HG02943 (cell line): Measurements from ENCODE around the gene HTR2B.
"Not testable (repeated sequence)": the region's sequence is repeated elsewhere in the genome, so short reads cannot be mapped to it uniquely, and the experiment has no call there.

ENCODE experiments used
- ATAC-seq: cut with Tn5 transposase; IDR thresholded peaks from one replicate; pipeline ENCODE4 v1.9.1; 2021; ENCODE audit warnings: mild to moderate bottlenecking, low read depth, moderate library complexity; ENCODE audit not compliant: unreplicated experiment

The HTR2B gene

DNA sequence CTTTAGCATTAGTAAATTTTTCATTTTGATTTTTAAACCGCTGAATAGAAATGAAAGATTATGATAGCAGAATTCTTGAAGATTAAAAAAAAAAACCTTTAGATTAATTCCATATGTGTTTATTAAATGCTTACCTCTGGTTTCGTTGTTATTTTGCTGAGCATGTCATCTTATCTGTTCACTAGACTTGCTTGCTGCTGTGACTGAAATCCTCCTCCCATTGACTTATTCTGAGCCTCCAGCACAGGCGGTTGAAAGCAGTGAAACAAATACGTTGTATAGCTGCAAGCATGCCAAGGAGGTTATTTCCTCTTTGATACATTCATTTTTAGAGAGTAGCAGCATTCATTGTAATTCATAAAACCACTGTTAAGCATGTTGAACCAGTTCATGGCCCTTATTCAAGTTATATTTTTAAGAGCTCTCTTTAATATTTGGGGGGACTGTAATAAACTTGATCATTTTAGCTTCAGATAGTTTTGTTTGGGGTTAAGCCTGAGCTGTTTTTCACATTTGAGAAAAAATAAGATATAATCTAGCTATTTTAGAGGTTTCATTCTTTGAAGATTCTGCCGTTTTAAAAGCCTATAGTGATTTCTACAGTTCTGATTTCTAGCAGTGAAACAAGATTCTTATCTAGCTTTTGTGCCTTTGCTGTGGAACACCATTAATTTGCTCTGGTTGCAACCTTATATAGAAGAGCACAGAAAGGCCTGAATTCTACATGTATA lies at the start of gene HTR2B:
TSS of gene HTR2B (minus strand) at position 205 of the 731 bp plus-strand sequence. CDS start 1,278 bp downstream, outside the sequence.
- ATAC-seq = no peak

DNA sequence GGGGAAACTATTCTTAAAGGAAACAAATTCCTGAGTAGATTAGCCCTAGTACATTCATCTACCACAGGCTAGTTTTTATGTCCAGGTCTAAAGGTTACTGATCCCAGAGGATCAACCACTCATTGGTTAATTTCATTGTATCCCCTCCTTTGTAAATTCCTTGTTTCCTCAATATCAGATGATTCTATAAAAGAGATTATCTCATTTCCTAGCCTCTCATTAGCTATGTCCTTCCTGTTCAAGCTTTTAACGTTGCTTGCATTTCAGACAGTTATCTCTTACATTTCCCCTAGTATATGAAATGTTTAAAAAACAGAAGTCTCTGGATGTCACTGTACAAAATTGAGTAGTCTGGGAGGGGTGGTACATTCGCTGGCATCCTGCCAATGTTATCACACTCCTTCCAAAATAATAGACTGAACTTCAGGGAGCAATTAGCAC lies 49.4 kb upstream of the HTR2B start:
- no peak for ATAC-seq

DNA sequence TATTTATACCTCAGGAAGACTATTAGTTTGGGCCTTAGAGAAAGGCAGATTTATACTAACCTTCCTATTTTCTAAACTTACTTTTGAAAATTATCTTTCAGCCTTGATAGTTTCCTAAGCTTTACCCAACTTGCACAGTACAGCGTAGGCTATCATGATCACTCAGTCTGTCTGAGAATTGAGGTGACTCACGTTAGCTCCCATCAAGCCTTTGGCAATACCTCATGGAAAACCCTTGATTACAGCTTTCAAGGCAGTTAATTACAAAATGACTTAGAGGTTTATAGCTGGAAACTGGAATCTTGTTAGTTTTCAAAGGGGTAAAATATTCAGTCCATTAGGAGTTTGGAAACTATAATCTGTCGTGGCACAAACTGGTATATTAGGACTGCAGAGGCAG lies 47.2 kb upstream of the HTR2B start:
- ATAC-seq = no peak

DNA sequence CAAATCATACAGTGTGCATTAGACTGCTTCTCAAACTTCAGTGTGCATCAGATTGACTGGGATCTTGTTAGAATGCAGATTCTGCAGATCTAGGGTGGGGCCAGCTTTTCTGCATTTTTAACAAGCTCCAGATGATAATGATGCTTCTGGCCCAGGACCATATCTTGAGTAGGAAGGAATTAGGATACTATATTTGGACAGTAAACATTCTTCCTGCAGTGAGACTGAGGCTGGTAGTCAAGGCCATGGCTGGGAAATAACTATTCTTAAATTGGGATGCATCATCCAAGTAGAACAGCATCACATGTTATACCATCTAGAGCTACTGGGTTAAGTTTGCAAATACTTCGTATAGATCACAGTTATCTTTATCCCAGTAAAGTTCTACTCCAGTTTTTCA lies 45.2 kb upstream of the HTR2B start:
- no peak for ATAC-seq

- no peak for ATAC-seq
These were observed 44.6 kb upstream of the HTR2B start for GRCh38 chr2:231169488-231169887.

DNA sequence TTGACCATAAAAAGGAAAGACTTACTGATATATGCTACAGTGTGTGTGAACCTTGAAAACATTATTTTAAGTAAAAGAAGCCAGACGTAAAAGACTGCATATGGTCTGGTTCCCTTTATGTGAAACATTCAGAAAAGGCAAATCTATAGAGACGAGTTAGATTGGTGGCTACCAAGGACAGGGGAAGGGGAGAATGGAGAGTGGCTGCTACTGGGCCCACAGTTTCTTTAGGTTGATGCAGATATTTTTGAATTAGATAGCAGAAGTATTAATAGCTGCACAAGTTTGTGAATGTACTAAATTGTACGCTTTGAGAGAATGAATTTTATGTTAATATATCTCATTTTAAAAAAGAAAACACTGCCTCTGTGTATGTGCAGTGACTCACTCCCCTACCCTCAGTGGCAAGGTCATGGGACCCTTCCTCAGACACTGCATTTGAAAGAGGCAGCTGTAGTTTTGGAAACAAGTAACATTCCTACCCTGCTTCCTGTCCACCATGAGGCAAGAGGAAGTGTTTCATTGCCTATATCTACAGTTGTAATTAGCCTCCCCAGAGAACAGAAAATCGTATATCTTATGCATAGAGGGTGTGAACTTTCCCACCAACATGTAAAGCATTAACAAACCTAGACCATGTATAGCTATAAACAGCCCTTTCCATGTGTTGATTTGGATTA lies 43.8 kb upstream of the HTR2B start:
- no peak for ATAC-seq

DNA sequence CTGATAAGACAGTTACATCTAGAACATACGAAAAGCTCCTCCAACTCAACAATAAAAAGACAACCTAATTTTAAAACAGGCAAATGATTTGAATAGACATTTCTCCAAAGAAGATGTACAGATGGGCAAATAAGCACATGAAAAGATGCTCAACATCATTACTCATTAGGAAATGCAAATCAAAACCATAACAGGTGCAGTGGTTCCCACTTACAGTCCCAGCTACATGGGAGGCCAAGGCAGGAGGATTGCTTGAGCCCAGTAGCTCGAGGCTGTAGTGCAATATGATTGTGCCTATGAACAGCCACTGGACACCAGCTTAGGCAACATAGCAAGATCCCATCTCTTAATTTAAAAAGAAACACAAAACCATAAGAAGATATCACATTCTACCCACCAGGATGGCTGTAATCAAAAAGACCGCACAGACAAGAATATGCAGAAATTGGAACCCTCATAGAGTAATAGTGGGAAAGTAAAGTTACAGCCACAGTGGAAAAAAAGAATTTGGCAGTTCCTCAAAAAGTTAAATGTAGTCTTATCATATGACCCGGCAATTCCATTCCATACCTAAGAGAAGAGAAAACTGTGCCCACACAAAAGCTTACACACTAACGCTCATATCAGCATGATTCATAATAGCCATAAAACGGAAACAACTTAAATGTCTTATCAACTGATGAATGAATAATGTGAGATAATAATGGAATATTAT lies 43.1 kb upstream of the HTR2B start:
- no peak for ATAC-seq

DNA sequence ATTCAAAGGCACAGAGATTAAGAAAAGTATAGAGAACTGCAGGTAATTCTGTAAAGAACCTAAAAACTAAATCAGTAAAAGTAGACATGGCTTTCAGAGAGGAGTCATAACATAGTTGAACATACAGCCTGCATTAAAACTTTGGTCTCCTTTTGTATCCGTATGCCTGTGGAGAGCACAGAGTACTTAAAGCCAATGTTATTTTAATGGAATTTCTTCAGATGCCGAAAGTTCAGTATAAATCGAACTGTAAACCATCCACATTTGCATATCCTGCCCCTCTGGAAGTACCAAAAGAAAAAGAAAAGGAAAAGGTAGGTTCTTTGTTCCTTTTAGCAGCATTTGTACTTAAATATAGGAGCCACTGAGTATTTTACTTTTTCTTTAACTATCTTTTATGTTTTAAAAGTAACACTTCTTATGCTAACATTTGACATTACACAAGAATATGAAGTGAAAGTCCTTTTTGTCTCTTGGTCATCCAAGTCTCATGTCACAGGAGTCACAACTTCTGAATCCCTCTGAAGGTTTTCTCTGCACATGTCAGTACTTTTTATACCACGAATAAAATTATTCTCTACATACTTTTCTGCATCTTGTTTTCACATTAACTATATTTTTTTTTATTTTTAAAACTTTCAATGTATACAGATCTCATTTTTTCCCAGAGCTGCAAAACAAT lies 38.7 kb upstream of the HTR2B start:
- no peak for ATAC-seq

DNA sequence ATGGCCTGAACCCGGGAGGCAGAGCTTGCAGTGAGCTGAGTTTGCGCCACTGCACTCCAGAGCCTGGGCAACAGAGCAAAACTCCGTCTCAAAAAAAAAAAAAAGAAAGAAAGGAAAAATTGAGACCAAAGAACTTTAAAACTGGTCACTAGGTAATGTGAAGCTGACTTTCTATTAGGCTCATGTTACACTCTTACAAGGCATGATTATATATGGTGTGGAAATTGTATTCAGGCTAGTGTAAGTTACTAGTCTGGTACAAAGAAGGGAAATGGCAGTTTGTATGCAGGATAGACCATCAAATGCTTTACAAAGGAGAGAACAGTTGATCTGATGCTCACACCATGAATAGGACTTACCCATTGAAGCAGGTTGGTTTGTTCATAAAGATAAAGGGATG lies 38.2 kb upstream of the HTR2B start:
- no peak for ATAC-seq

DNA sequence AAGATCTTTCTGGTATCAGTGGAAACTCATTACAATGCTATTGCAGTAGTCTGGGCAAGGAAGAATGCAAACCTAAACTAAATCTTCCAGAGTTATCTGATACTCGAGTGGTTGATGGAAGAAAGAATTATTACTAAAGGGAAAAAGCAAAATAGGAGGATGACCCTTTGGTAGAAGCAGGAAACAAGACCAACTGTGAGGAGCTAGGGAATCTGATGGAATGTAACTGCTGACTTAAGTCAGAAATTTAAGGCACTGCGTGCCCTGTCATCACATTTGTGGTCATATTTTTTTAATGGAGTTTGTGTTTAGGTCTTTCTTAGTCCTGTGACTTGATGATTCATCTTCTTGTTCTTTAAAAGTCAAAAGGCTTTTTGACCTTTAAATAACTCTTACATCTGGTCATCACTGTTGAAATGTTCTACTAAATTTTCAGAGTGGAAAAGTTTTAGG lies 37.1 kb upstream of the HTR2B start:
- no peak for ATAC-seq

DNA sequence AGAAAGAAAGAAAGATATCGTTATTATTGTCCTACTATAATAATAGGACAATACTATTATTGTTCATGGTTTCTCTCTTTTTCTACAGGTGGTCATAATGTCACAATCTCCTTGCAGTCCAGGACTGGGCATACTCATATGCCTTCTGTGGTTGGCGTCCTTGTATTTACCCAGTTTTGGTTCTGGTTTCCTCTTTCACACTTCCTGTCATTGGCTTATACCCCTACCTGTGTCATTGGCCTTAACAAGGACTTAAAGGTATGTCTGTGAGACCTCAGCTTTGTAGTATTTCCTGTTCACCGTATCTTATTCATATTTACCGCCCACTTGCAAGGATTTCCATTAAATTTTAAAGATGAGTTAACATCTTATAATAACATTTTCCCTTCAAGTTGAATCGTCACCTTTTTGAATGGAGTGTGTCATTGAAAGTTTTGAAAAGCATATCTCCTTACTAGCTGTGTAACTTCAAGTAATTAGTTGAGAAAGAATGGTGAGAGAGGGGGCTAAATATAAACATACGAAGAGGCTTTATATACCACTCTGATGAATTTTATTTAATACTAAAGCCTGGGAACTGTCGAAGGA lies 36.5 kb upstream of the HTR2B start:
- no peak for ATAC-seq

DNA sequence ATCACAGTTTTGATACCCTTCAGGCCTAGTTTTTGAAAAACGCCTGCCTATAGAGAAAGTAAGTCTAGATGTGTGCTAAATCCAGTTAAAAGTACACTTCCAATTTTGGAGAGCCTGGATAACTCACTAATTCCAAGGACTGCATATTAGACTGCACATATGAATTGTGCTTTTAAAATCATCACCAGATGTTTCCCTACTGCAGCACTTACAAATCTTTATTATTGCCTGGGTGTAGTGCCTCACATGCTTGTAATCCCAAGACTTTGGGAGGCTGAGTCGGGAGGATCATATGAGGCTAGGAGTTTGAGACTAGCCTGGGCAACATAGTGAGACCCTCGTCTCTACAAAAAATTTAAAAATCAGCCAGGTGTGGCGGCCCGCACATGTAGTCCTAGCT lies 35.9 kb upstream of the HTR2B start:
- ATAC-seq = no peak

GRCh38 chr2:231159306-231159705 lies 34.5 kb upstream of the HTR2B start:
- no peak for ATAC-seq

DNA sequence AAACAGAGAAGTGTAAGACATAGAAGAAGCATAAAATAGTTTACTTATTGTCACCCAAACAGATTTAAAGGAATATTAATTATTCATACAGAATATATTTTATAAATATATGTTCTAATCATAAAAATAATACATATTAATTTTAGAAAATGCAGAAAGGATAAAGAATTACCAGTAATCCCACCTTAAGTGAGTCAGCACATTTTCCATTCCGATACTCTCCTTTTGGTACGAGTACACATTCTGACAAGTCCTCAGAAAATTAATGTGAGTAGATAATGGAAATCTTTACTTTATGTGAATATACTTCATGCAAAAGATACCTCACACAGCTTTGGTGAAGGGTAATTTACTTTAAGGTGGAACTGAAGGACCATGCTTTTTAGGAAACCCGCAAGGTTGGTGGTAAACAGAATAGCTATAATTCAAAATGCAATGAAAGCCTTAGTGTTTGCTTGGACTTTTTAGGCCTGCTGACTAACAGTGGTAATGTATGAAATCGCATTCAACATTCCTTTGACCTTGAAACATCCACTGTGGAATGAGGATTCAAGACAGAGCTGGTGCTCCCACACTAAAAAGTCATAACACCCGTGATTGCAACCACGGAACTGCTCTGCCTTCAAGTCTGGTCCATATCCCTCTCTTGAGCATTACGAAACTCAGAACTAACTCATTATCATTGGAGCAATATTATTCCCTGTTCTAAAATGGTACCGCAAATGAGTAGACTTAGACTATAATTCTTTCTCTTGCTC lies 28.1 kb upstream of the HTR2B start:
- no peak for ATAC-seq

- no peak for ATAC-seq
These were observed 21.8 kb upstream of the HTR2B start for GRCh38 chr2:231146665-231147064.

- no peak for ATAC-seq
These were observed 20.1 kb upstream of the HTR2B start for GRCh38 chr2:231144896-231145295.

DNA sequence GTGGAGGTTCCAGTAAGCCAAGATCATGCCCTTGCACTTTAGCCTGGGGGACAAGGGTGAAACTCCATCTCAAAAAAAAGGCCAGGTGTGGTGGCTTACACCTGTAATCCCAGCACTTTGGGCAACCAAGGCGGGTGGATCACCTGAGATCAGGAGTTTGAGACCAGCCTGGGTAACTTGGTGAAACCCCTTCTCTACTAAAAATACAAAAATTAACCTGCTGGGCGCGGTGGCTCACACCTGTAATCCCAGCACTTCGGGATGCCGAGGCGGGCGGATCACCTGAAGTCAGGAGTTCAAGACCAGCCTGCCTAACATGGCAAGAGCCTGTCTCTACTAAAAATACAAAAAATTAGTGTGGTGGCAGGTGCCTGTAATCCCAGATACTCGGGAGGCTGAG lies 16.0 kb upstream of the HTR2B start:
- not testable (repeated sequence) for ATAC-seq

DNA sequence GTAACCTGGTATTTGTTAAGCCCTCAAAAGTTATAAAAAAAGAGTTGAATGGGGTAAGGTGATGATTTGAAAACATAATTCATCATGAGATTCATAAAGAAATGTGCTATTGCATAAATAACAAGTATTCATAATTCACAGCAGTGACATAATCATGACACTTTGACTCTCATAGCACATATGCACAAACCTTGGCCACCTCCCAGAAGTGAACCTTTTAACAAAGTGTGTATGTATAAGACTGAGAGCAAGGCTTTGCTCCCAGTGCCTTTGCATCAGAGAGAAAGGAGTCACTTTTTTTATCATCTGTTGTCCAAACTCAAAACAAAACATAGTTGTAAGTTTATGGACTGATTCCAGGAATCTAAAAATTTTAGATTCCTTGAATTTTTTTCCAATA lies 15.0 kb upstream of the HTR2B start:
- no peak for ATAC-seq

GRCh38 chr2:231138699-231139098 lies 13.9 kb upstream of the HTR2B start:
- no peak for ATAC-seq
